Type B pancreatic cell (in vitro differentiated cells): ENCODE data around the gene CD86. TPM values are rescaled to one million over a fixed set of nuclear protein-coding genes. Genes with fewer than 3 reads are reported as not detected.

Source experiments
- DNase-seq: peaks from one replicate; pipeline ENCODE4 v3.0.0; 2021; ENCODE audit warnings: mixed read lengths; ENCODE audit not compliant: unreplicated experiment; ENCODE audit errors: extremely low spot score
- H3K27ac Mint-ChIP-seq: 2 replicates; pipeline ENCODE4 v1.8.0; 2021; ENCODE audit warnings: mild to moderate bottlenecking, mixed read lengths
- H3K27me3 Mint-ChIP-seq: 2 replicates; pipeline ENCODE4 v1.8.0; 2021; ENCODE audit warnings: mixed read lengths
- H3K36me3 Mint-ChIP-seq: 2 replicates; pipeline ENCODE4 v1.8.0; 2021; ENCODE audit warnings: mixed read lengths
- H3K4me1 Mint-ChIP-seq: one replicate; pipeline ENCODE4 v1.8.0; 2021; ENCODE audit warnings: mixed read lengths; ENCODE audit not compliant: unreplicated experiment
- H3K4me3 Mint-ChIP-seq: 2 replicates; pipeline ENCODE4 v1.8.0; 2021; ENCODE audit warnings: mild to moderate bottlenecking, mixed read lengths
- H3K9me3 Mint-ChIP-seq: 2 replicates; pipeline ENCODE4 v1.8.0; 2021; ENCODE audit warnings: mixed read lengths
- CTCF ChIP-seq: fragments of 200-600 bp; sonication (generic); conservative IDR thresholded peaks from 2 replicates; pipeline ENCODE4 v1.5.0; 2021; ENCODE audit warnings: antibody characterized with exemption, mild to moderate bottlenecking
- total RNA-seq: library from RNA; stranded (reverse); gene quantifications from 2 replicates; pipeline ENCODE4 v1.2.1, GENCODE V29; 2021; ENCODE audit warnings: low replicate concordance

The CD86 gene
- total RNA-seq, 1 donor from 2014 or later, result not detected

DNA sequence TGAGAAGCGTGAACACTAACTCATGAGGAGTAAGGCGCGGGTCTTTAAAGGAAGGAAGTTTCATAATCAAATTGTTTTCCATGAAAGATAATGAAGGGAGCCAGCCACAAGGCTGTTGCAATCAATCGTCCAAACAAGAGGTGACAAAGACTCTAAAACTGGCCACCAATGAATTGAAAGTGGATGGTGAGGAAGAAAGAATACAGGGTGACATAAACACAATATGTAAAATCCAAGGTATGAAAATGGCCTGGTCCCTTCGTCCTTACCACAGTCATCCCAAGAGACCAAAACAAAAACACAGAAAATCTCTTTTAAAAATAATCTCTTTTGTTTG, 12.0 kb downstream of the CD86 start:
- no peaks in the 10 kb centered on the region for H3K36me3 Mint-ChIP-seq
- H3K4me3 Mint-ChIP-seq, result no peak overlapping the region
- peaks cover 4% of the 10 kb centered on the region for H3K27me3 Mint-ChIP-seq
- no peak overlapping the region for H3K27ac Mint-ChIP-seq
- no peaks in the 10 kb centered on the region for H3K4me1 Mint-ChIP-seq
- TF ChIP-seq CTCF, result no peak
- DNase-seq, result no peak
- no peaks in the 10 kb centered on the region for H3K9me3 Mint-ChIP-seq

- H3K27ac Mint-ChIP-seq, result no peak overlapping the region
- H3K27me3 Mint-ChIP-seq, result peaks cover 4% of the 10 kb centered on the region
- no peaks in the 10 kb centered on the region for H3K4me1 Mint-ChIP-seq
- H3K9me3 Mint-ChIP-seq, result no peaks in the 10 kb centered on the region
- TF ChIP-seq CTCF, result no peak
- no peak overlapping the region for H3K4me3 Mint-ChIP-seq
- DNase-seq, result no peak
- no peaks in the 10 kb centered on the region for H3K36me3 Mint-ChIP-seq
Observed at GRCh38 chr3:122067588-122068240, 12.6 kb downstream of the CD86 start.

DNA sequence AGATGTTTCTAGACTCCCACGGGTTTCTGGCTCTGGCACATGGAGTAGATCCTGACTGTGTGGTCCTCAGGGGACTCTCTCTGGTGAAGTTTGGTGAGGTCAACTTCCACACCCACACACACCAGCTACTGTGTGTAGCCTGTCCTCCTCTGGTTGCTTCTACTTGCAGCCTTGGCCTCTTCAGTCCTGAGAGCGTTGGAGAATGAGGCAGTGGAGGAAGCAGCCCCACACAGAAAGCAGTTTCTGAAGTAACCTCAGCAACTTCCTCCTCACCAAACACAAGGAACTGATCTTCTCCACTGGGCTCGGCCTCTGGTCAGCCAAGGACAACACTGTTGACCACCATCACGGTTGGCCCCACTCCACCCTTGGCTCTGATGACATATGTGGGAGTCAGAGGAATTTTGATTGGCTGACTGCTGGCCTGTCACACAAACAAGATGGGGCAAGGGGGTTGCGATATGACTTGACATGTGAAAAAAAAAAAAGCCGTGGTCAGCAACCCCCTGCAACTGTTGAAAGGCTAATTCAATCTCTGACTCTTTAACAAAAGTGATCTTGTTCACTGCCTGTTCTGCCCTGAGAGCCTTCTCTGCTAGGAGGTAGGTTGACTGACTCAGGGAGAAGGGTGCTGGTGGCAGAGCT, 19.6 kb downstream of the CD86 start:
- no peak for DNase-seq
- H3K9me3 Mint-ChIP-seq, result no peaks in the 10 kb centered on the region
- H3K27me3 Mint-ChIP-seq, result peaks cover 1% of the 10 kb centered on the region
- H3K4me1 Mint-ChIP-seq, result no peaks in the 10 kb centered on the region
- no peaks in the 10 kb centered on the region for H3K36me3 Mint-ChIP-seq
- no peak overlapping the region for H3K4me3 Mint-ChIP-seq
- H3K27ac Mint-ChIP-seq, result no peak overlapping the region
- TF ChIP-seq CTCF, result no peak

GRCh38 chr3:122076491-122077292, 21.5 kb downstream of the CD86 start:
- Mint-ChIP-seq H3K9me3 (no peaks in the 10 kb centered on the region), H3K4me3 (no peak overlapping the region), H3K27ac (no peak overlapping the region), H3K4me1 (no peaks in the 10 kb centered on the region), H3K36me3 (no peaks in the 10 kb centered on the region), H3K27me3 (no peaks in the 10 kb centered on the region)
- no peak for TF ChIP-seq CTCF
- DNase-seq, result no peak

GRCh38 chr3:122077293-122078234, 22.4 kb downstream of the CD86 start:
- no peak for TF ChIP-seq CTCF
- Mint-ChIP-seq H3K27me3 (no peaks in the 10 kb centered on the region), H3K4me1 (no peaks in the 10 kb centered on the region), H3K4me3 (no peak overlapping the region), H3K36me3 (no peaks in the 10 kb centered on the region), H3K27ac (no peak overlapping the region), H3K9me3 (no peaks in the 10 kb centered on the region)
- DNase-seq, result no peak
